SK-N-SH treated with all-trans-retinoic acid at 6 μM for 48 hours (cell line): ENCODE results near the gene AMH.

Experiments
- ATAC-seq: fragments of 200-7000 bp; cut with Tn5 transposase; 3 replicates; pipeline ENCODE4 v1.9.1; 2020; ENCODE audit warnings: mild to moderate bottlenecking, moderate library complexity
- ARNTL ChIP-seq: fragments of 450-650 bp; formaldehyde crosslinking; IDR thresholded peaks from 2 replicates; pipeline ENCODE4 v1.5.0; 2020; ENCODE audit warnings: low read depth, mild to moderate bottlenecking, moderate library complexity, borderline replicate concordance
- CSDC2 ChIP-seq: fragments of 250-450 bp; sonication (Bioruptor Pico); IDR thresholded peaks from 2 replicates; pipeline ENCODE4 v1.5.0; 2020; ENCODE audit warnings: mild to moderate bottlenecking, moderate library complexity
- ESRRG ChIP-seq: fragments of 250-450 bp; sonication (Bioruptor Pico); IDR thresholded peaks from 2 replicates; pipeline ENCODE4 v1.6.1; 2021; ENCODE audit warnings: mild to moderate bottlenecking
- GLIS3 ChIP-seq: fragments of 250-450 bp; sonication (Bioruptor Pico); IDR thresholded peaks from 2 replicates; pipeline ENCODE4 v1.5.0; 2020; ENCODE audit warnings: mild to moderate bottlenecking, moderate library complexity
- ISL1 ChIP-seq: fragments of 250-450 bp; sonication (Bioruptor Pico); IDR thresholded peaks from 2 replicates; pipeline ENCODE4 v2.1.2; 2022; ENCODE audit warnings: mild to moderate bottlenecking, moderate library complexity
- OSR1 ChIP-seq: fragments of 250-450 bp; sonication (Bioruptor Pico); IDR thresholded peaks from 2 replicates; pipeline ENCODE4 v1.8.0; 2022; ENCODE audit warnings: moderate library complexity, mild to moderate bottlenecking, inconsistent platforms
- PPARA ChIP-seq: fragments of 250-450 bp; sonication (Bioruptor Pico); IDR thresholded peaks from 2 replicates; pipeline ENCODE4 v1.5.0; 2020; ENCODE audit warnings: mild to moderate bottlenecking, borderline replicate concordance
- RARB ChIP-seq: fragments of 250-450 bp; sonication (Bioruptor Pico); IDR thresholded peaks from 2 replicates; pipeline ENCODE4 v1.8.0; 2021; ENCODE audit warnings: mild to moderate bottlenecking, moderate library complexity
- SNAI2 ChIP-seq: fragments of 250-450 bp; sonication (Bioruptor Pico); IDR thresholded peaks from 2 replicates; pipeline ENCODE4 v1.5.0; 2020; ENCODE audit warnings: mild to moderate bottlenecking, moderate library complexity
- TCF4 ChIP-seq: fragments of 250-450 bp; sonication (Bioruptor Pico); IDR thresholded peaks from 2 replicates; pipeline ENCODE4 v1.8.0; 2021; ENCODE audit warnings: mild to moderate bottlenecking, moderate library complexity, borderline replicate concordance
- TOX ChIP-seq: fragments of 250-450 bp; sonication (Bioruptor Pico); IDR thresholded peaks from 2 replicates; pipeline ENCODE4 v1.8.0; 2021; ENCODE audit warnings: mild to moderate bottlenecking, moderate library complexity, borderline replicate concordance
- ZC3H10 ChIP-seq: fragments of 250-450 bp; sonication (Bioruptor Pico); IDR thresholded peaks from 2 replicates; pipeline ENCODE4 v1.5.1; 2021; ENCODE audit warnings: mild to moderate bottlenecking, moderate library complexity
- ZFP3 ChIP-seq: fragments of 250-450 bp; sonication (Bioruptor Pico); IDR thresholded peaks from 2 replicates; pipeline ENCODE4 v1.5.0; 2020; ENCODE audit warnings: mild to moderate bottlenecking, moderate library complexity
- ZNF565 ChIP-seq: fragments of 450-650 bp; formaldehyde crosslinking; conservative IDR thresholded peaks from 2 replicates; pipeline ENCODE4 v1.5.0; 2020; ENCODE audit warnings: low read depth, mild to moderate bottlenecking, moderate library complexity
- ZNF70 ChIP-seq: fragments of 450-650 bp; formaldehyde crosslinking; IDR thresholded peaks from 2 replicates; pipeline ENCODE4 v1.5.0; 2020; ENCODE audit warnings: mild to moderate bottlenecking, moderate library complexity
- ZNF8 ChIP-seq: fragments of 450-650 bp; formaldehyde crosslinking; IDR thresholded peaks from 2 replicates; pipeline ENCODE4 v1.5.0; 2020; ENCODE audit warnings: mild to moderate bottlenecking, moderate library complexity
- TF ChIP-seq, protein P1 (sequence below): fragments of 250-450 bp; sonication (Bioruptor Pico); IDR thresholded peaks from 2 replicates; pipeline ENCODE4 v1.5.1; 2021; ENCODE audit warnings: mild to moderate bottlenecking, moderate library complexity
- TF ChIP-seq, protein P2 (sequence below): fragments of 250-450 bp; sonication (Bioruptor Pico); IDR thresholded peaks from 2 replicates; pipeline ENCODE4 v1.5.0; 2020; ENCODE audit warnings: mild to moderate bottlenecking, moderate library complexity
- TF ChIP-seq, protein P3 (sequence below): fragments of 250-450 bp; sonication (Bioruptor Pico); IDR thresholded peaks from 2 replicates; pipeline ENCODE4 v1.5.1; 2020; ENCODE audit warnings: low read depth, mild to moderate bottlenecking, moderate library complexity
- TF ChIP-seq, protein P4 (sequence below): fragments of 250-450 bp; sonication (Bioruptor Pico); IDR thresholded peaks from 2 replicates; pipeline ENCODE4 v1.8.0; 2020; ENCODE audit warnings: mild to moderate bottlenecking, moderate library complexity, borderline replicate concordance
- TF ChIP-seq, protein P5 (sequence below): fragments of 250-450 bp; sonication (Bioruptor Pico); IDR thresholded peaks from 2 replicates; pipeline ENCODE4 v1.8.0; 2021; ENCODE audit warnings: low read depth, mild to moderate bottlenecking, moderate library complexity, borderline replicate concordance

The AMH gene

DNA sequence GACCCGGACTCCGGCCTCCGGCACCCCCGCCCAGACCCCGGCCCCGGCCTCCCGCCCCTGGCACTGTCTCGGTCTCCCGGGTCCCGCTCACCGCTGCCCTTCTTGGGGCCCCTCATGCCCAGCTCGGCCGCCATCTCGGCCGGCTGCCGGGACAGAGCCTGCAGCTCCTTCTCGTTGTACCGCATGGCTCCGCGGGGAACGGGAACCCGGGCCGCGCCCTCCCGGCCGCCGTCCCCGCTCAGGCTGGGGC lies 13.1 kb upstream of the AMH start:
- ATAC-seq, result no peak; the same call in 1 of the 3 replicates
- TF ChIP-seq ZNF8 (CRISPR knock-in tag) (no peak), RARB (CRISPR knock-in tag) (no peak), OSR1 (CRISPR knock-in tag) (no peak), ZC3H10 (CRISPR knock-in tag) (no peak), ZNF565 (CRISPR knock-in tag) (no peak), ZNF70 (CRISPR knock-in tag) (no peak), PPARA (no peak), TCF4 (CRISPR knock-in tag) (no peak), ISL1 (CRISPR knock-in tag) (no peak), CSDC2 (CRISPR knock-in tag) (no peak), ARNTL (no peak), TOX (CRISPR knock-in tag) (no peak), ZFP3 (no peak), SNAI2 (CRISPR knock-in tag) (no peak)
- TF ChIP-seq, protein P1, sequence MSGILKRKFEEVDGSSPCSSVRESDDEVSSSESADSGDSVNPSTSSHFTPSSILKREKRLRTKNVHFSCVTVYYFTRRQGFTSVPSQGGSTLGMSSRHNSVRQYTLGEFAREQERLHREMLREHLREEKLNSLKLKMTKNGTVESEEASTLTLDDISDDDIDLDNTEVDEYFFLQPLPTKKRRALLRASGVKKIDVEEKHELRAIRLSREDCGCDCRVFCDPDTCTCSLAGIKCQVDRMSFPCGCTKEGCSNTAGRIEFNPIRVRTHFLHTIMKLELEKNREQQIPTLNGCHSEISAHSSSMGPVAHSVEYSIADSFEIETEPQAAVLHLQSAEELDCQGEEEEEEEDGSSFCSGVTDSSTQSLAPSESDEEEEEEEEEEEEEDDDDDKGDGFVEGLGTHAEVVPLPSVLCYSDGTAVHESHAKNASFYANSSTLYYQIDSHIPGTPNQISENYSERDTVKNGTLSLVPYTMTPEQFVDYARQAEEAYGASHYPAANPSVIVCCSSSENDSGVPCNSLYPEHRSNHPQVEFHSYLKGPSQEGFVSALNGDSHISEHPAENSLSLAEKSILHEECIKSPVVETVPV (CRISPR knock-in tag), result no peak
- TF ChIP-seq, protein P2, sequence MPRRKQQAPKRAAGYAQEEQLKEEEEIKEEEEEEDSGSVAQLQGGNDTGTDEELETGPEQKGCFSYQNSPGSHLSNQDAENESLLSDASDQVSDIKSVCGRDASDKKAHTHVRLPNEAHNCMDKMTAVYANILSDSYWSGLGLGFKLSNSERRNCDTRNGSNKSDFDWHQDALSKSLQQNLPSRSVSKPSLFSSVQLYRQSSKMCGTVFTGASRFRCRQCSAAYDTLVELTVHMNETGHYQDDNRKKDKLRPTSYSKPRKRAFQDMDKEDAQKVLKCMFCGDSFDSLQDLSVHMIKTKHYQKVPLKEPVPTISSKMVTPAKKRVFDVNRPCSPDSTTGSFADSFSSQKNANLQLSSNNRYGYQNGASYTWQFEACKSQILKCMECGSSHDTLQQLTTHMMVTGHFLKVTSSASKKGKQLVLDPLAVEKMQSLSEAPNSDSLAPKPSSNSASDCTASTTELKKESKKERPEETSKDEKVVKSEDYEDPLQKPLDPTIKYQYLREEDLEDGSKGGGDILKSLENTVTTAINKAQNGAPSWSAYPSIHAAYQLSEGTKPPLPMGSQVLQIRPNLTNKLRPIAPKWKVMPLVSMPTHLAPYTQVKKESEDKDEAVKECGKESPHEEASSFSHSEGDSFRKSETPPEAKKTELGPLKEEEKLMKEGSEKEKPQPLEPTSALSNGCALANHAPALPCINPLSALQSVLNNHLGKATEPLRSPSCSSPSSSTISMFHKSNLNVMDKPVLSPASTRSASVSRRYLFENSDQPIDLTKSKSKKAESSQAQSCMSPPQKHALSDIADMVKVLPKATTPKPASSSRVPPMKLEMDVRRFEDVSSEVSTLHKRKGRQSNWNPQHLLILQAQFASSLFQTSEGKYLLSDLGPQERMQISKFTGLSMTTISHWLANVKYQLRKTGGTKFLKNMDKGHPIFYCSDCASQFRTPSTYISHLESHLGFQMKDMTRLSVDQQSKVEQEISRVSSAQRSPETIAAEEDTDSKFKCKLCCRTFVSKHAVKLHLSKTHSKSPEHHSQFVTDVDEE (CRISPR knock-in tag), result no peak
- TF ChIP-seq, protein P3, sequence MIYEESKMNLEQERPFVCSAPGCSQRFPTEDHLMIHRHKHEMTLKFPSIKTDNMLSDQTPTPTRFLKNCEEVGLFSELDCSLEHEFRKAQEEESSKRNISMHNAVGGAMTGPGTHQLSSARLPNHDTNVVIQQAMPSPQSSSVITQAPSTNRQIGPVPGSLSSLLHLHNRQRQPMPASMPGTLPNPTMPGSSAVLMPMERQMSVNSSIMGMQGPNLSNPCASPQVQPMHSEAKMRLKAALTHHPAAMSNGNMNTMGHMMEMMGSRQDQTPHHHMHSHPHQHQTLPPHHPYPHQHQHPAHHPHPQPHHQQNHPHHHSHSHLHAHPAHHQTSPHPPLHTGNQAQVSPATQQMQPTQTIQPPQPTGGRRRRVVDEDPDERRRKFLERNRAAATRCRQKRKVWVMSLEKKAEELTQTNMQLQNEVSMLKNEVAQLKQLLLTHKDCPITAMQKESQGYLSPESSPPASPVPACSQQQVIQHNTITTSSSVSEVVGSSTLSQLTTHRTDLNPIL (CRISPR knock-in tag), result no peak
- TF ChIP-seq, protein P4, sequence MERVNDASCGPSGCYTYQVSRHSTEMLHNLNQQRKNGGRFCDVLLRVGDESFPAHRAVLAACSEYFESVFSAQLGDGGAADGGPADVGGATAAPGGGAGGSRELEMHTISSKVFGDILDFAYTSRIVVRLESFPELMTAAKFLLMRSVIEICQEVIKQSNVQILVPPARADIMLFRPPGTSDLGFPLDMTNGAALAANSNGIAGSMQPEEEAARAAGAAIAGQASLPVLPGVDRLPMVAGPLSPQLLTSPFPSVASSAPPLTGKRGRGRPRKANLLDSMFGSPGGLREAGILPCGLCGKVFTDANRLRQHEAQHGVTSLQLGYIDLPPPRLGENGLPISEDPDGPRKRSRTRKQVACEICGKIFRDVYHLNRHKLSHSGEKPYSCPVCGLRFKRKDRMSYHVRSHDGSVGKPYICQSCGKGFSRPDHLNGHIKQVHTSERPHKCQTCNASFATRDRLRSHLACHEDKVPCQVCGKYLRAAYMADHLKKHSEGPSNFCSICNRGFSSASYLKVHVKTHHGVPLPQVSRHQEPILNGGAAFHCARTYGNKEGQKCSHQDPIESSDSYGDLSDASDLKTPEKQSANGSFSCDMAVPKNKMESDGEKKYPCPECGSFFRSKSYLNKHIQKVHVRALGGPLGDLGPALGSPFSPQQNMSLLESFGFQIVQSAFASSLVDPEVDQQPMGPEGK, result no peak
- TF ChIP-seq, protein P5, sequence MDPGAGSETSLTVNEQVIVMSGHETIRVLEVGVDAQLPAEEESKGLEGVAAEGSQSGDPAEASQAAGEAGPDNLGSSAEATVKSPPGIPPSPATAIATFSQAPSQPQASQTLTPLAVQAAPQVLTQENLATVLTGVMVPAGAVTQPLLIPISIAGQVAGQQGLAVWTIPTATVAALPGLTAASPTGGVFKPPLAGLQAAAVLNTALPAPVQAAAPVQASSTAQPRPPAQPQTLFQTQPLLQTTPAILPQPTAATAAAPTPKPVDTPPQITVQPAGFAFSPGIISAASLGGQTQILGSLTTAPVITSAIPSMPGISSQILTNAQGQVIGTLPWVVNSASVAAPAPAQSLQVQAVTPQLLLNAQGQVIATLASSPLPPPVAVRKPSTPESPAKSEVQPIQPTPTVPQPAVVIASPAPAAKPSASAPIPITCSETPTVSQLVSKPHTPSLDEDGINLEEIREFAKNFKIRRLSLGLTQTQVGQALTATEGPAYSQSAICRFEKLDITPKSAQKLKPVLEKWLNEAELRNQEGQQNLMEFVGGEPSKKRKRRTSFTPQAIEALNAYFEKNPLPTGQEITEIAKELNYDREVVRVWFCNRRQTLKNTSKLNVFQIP (CRISPR knock-in tag), result no peak
- TF ChIP-seq, all 23 proteins: peak for 0

DNA sequence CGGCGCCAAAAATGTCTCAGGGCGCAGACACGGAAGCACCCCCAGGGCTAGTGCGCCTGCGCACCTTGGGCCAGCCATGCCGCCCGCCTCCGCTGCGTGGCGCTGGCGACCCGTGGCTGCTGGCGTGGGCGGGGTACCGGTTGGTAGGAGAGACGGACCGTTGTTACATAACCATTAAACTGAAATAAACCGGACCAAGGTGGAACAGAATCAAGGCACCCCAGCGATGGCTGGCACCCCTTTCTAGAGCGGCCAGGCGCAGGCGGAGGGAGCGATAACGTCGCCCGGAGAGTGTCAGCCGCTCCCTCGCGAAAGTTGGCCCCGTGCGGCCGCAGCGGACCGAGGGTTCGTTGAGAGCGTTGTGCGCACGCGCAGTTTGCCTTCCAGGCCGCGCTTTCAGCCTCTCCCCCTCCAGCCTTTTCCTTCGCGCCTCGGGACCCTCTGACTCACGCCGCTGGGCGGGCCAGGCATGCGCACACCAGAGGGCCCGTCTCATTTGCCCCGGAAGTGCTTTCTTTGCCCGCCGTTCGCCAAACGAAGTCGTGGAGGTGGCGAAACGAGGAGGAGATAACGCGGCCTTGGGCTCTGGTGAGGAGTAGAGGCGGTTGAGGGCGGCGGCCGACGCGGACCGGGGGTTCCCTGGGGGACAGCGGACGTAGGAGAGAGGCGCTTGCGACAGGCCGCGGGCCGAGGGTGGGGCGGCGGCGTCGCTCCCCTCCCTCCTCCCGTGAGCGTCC lies 12.6 kb upstream of the AMH start, which contains the start of the genes PLEKHJ1 and SF3A2:
Gene PLEKHJ1 (minus strand): TSS at position 16 of the 737 bp plus-strand sequence. CDS start 81 bp downstream, outside the sequence.
Gene SF3A2 (plus strand): TSS at position 511 of the 737 bp plus-strand sequence. CDS start 6,595 bp downstream, outside the sequence.
- TF ChIP-seq ZNF70 (CRISPR knock-in tag) (0 out of 2 replicates have a peak, but pooled peaks have one; percentile 15), ESRRG (CRISPR knock-in tag) (no peak), RARB (CRISPR knock-in tag) (no peak), GLIS3 (CRISPR knock-in tag) (no peak)
- TF ChIP-seq, protein P4, result no peak
- TF ChIP-seq, protein P1 (CRISPR knock-in tag), result no peak
- ATAC-seq, result peak; percentile 74
